NCI-H748 (cell line): Measurements from ENCODE around the gene TXNDC15.

Source experiments
- DNase-seq: peaks from one replicate; lab custom pipeline; 2025; ENCODE audit not compliant: unreplicated experiment; lab: John Stamatoyannopoulos, UW

The TXNDC15 gene

GRCh38 chr5:134917070-134917815 is 43.1 kb downstream of the TXNDC15 start:
- DNase-seq, result peak; percentile 4

- DNase-seq, result no peak
These were observed 44.7 kb downstream of the TXNDC15 start for GRCh38 chr5:134918861-134919260.

- DNase-seq, result no peak
These were observed 46.8 kb downstream of the TXNDC15 start for GRCh38 chr5:134920848-134921575.

GRCh38 chr5:134932508-134932907 is 58.3 kb downstream of the TXNDC15 start:
- DNase-seq, result no peak

- DNase-seq, result no peak
These were observed 60.0 kb downstream of the TXNDC15 start for GRCh38 chr5:134934202-134934601.

GRCh38 chr5:134935711-134936602 is 61.8 kb downstream of the TXNDC15 start:
- no peak for DNase-seq

GRCh38 chr5:134937526-134937925 is 63.4 kb downstream of the TXNDC15 start:
- no peak for DNase-seq

GRCh38 chr5:134938030-134938429 is 63.9 kb downstream of the TXNDC15 start:
- no peak for DNase-seq

- no peak for DNase-seq
These were observed 65.3 kb downstream of the TXNDC15 start for GRCh38 chr5:134939500-134939899.

- no peak for DNase-seq
These were observed 69.4 kb downstream of the TXNDC15 start for GRCh38 chr5:134943547-134943946.

GRCh38 chr5:134944630-134945029 is 70.5 kb downstream of the TXNDC15 start:
- no peak for DNase-seq

- no peak for DNase-seq
These were observed 70.9 kb downstream of the TXNDC15 start for GRCh38 chr5:134945041-134945440.

- no peak for DNase-seq
These were observed 74.7 kb downstream of the TXNDC15 start for GRCh38 chr5:134948911-134949310.

GRCh38 chr5:134949316-134949715 is 75.1 kb downstream of the TXNDC15 start:
- DNase-seq, result no peak
